ENCODE data around the gene OCA2.
"Not testable (repeated sequence)": the region's sequence is repeated elsewhere in the genome, so short reads cannot be mapped to it uniquely, and the experiment has no call there.

Gene OCA2

DNA sequence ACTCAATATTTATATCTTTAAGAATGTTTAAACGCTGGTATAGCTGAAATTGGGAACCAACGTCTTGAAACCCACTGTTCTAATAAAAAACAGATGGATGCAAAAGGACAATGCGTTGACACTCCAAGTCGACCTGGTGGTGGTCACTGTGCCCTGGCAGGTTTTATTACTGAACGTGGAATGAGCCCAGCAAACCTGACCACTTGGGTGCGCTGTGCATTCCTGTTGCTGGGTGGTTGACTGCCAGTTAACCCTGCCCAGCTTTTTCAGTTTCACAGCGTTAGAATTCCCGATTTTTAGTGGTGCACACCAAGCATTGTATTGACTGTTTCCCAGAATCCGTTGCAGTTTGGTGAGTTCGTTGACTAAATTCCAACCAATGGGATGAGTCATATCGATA lies 384.4 kb downstream of the OCA2 start:
- DNase-seq (ENCODE audit: low read depth): no peak

DNA sequence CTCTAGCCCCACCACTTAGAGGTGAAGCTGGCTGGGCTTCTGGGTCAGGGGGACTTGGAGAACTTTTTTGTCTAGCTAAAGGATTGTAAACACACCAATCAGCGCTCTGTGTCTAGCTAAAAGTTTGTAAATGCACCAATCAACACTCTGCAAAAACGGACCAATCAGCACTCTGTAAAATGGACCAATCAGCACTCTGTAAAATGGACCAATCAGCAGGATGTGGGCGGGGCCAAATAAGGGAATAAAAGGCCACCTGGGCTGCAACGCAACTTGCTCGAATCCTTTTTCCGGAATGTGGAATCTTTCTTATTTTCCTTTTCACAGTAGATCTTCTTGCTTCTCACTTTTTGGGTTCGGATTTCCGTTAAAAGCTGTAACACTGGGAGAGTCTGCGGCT lies 385.3 kb downstream of the OCA2 start:
- not testable (repeated sequence) for DNase-seq (ENCODE audit: low read depth)

- DNase-seq (ENCODE audit: low read depth): no peak
These were observed 391.9 kb downstream of the OCA2 start for GRCh38 chr15:27707257-27707656.

GRCh38 chr15:27706300-27706699 lies 392.8 kb downstream of the OCA2 start:
- DNase-seq (ENCODE audit: low read depth): no peak

- DNase-seq (ENCODE audit: low read depth): no peak
These were observed 394.1 kb downstream of the OCA2 start for GRCh38 chr15:27705056-27705455.
